ENCODE data around the gene ATP6V1A. TPM values are rescaled to one million over a fixed set of nuclear protein-coding genes. Genes with fewer than 3 reads are reported as not detected.

Gene ATP6V1A
- total RNA-seq, 1 experiment from 2014 or later = 73.4 TPM

- Histone ChIP-seq H3K4me2 (ENCODE audit: insufficient read depth, insufficient read length, low read length) (no peak overlapping the region), H3K18ac (ENCODE audit: insufficient read length, low read depth, low read length) (no peak overlapping the region), H2AK5ac (ENCODE audit: insufficient read length, low read length) (no peak overlapping the region), H4K5ac (ENCODE audit: insufficient read length, low read depth, low read length) (no peak overlapping the region), H3T11ph (ENCODE audit: low read length) (no peak overlapping the region), H3K23ac (ENCODE audit: insufficient read length, low read depth, low read length) (no peak overlapping the region), H2BK120ac (ENCODE audit: low read depth, low read length, poor library complexity, severe bottlenecking) (no peak overlapping the region), H3K56ac (ENCODE audit: insufficient read length, low read depth, low read length) (no peak overlapping the region), H3K23me2 (ENCODE audit: insufficient read length, low read depth, low read length, poor library complexity, severe bottlenecking) (peaks cover 6% of the 10 kb centered on the region), H2BK15ac (ENCODE audit: low read depth, low read length) (no peak overlapping the region), H2BK5ac (ENCODE audit: insufficient read length, low read length) (no peak overlapping the region), H3K79me2 (ENCODE audit: insufficient read depth, low read length) (no peaks in the 10 kb centered on the region; the same call in 1 of the 2 replicates), H3K79me1 (ENCODE audit: insufficient read depth, low read depth, low read length, poor library complexity, severe bottlenecking) (no peaks in the 10 kb centered on the region), H3K9me3 (ENCODE audit: control insufficient read depth, low read depth, low read length) (no peaks in the 10 kb centered on the region), H3K27me3 (ENCODE audit: insufficient read depth, low read length) (no peaks in the 10 kb centered on the region), H2BK20ac (ENCODE audit: low read depth, low read length, poor library complexity, severe bottlenecking) (no peak overlapping the region), H2AFZ (ENCODE audit: low read length) (no peak overlapping the region), H4K20me1 (ENCODE audit: control insufficient read depth, insufficient read depth, insufficient read length) (no peaks in the 10 kb centered on the region), H3K9ac (ENCODE audit: extremely low read depth, insufficient read length, low read length) (no peak overlapping the region), H4K8ac (replicated peaks; ENCODE audit: insufficient read length, low read depth, low read length) (no peak overlapping the region), H3K4me1 (ENCODE audit: insufficient read depth, low read length) (no peaks in the 10 kb centered on the region), H2BK12ac (ENCODE audit: insufficient read length, low read depth, low read length) (no peak overlapping the region), H3K27ac (ENCODE audit: insufficient read length, low read depth, low read length) (no peak overlapping the region), H3K14ac (ENCODE audit: insufficient read depth, low read length) (no peak overlapping the region), H4K91ac (ENCODE audit: insufficient read length, low read depth, low read length) (no peak overlapping the region), H3K4ac (ENCODE audit: low read depth, low read length) (no peak overlapping the region)
- H3K27ac Mint-ChIP-seq = peak overlapping the region in 1 of 3 experiments; percentile 1; a peak in 1 of 7 replicates
- H3K9me3 Mint-ChIP-seq = no peaks in the 10 kb centered on the region; a peak in 1 of 5 replicates
- H3K36me3 Mint-ChIP-seq (ENCODE audit: insufficient read depth in 1 of 3, low read depth in 3 of 3) = peaks cover 0 to 1% (median 0%) of the 10 kb centered on the region in 3 experiments; a peak in 2 of 7 replicates
- DNase-seq = no peak
- H3K4me1 Mint-ChIP-seq = peaks cover 11 to 12% of the 10 kb centered on the region in 2 experiments
- no peaks in the 10 kb centered on the region for H3K27me3 Mint-ChIP-seq (ENCODE audit: low read depth)
- no peak for TF ChIP-seq CTCF (conservative IDR thresholded peaks at IDR 0.05)
- peak overlapping the region in 1 of 2 experiments; percentile 13; a peak in 3 of 5 replicates for H3K4me3 Mint-ChIP-seq
- no CpG with 5 or more reads among the region's 6 CpGs for WGBS (ENCODE audit: extremely low coverage, insufficient read length, low lambda C conversion rate)
Observed at GRCh38 chr3:113698213-113698742, 48.6 kb upstream of the ATP6V1A start.
